GM19035 (cell line): ENCODE data around the gene MIX23.

ENCODE experiments used
- ATAC-seq: cut with Tn5 transposase; IDR thresholded peaks from one replicate; pipeline ENCODE4 v1.9.1; 2021; ENCODE audit not compliant: unreplicated experiment

Gene MIX23

GRCh38 chr3:122382888-122383666 lies at the start of gene MIX23:
Gene MIX23, minus strand, starts transcription at chr3:122383231. Its CDS starts 7 bp downstream, at chr3:122383224.
- peak; percentile 39 for ATAC-seq

GRCh38 chr3:122430371-122430770 lies 47.3 kb upstream of the MIX23 start:
- ATAC-seq: no peak

DNA sequence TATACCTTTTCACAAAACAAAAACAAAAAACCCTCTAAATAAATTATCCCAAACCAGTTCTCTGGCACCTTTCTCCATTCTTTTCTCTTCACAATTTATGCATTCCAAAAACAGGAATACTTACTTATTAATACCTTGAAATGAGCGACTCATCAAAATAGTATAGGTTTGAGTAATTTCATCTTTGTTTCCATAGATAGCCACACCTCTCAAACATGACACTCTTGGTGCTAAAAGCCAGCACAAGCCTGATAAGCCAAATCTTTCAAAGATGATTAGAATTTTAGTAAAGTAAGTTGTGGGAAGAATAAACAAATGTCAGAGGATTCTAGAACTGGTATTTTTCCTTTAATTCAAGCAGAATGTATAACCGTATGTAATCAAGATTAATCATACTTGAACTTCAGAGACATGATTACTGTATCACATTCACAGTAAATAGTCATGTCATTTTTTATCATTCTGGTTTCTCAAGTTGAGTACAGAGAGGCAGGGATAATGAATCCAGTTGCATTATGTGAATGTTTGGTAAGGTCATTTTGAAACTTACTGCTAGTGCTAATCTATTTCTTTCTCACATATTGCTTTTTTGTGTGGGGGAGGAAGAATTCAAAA lies 44.9 kb upstream of the MIX23 start:
- no peak for ATAC-seq

- ATAC-seq: no peak
These were observed 38.8 kb upstream of the MIX23 start for GRCh38 chr3:122421836-122422235.

- ATAC-seq: no peak
These were observed 38.1 kb upstream of the MIX23 start for GRCh38 chr3:122421101-122421500.

DNA sequence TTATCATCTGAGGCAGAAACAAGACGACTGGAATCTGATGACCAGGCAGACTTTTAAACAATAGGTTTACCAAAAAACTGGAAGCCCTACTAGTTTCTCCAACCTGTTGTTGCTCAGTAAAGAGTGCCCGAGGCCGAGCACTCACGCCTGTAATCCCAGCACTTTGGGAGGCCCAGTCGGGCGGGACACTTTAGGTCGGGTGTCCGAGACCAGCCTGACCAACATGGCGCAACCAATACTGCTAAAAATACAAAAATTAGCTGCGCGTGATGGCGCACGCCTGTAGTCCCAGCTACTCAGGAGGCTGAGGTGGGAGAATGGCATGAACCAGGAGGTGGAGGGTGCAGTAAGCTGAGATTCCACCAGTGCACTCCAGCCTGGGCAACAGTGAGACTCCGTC lies 33.9 kb upstream of the MIX23 start:
- ATAC-seq: no peak

DNA sequence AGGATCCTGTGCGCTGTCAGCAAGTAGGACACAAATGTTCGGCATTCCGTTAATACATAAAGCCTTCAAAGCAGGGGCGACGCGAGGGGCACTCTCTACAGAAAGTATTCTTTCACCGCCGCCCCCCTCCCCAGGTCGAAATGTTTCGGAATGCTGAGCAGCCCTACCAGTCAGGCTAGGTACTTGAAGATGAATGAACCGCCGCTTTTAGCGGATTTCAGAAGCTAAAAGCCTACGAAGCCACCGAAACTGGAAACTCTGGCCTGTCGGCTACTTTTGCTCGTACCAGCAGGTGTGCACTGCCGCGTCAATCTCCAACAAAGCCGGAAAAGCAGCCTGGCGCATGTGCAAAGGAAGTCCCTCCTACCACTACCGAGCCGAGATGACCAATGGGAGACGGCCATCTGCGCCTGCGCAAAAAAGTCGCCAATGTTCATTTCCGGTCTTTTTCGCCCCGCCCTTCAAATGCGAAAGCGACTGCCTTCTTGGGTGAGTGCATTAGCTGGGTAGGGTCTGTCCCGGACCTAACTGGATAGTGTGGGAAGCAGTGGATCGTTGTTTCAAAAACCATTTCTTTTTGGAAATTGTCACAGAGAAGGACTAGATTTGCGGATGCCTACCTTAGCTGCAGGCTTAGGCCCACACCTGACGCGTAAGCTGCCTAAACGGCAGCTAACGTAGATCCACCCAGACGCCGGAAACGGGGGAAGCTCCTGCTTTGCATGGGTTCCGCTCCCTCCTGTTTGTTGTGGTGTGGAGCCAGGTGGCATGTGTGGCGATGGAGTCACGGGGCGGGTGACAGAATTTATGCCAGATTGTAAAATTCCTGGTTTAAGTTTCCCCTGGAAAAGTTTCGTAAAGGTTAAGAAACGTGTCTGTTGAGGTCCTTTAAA lies 33.0 kb upstream of the MIX23 start, which contains the start of gene WDR5B:
TSS of gene WDR5B (minus strand) at position 301 of the 893 bp plus-strand sequence. CDS start 534 bp downstream, outside the sequence.
- ATAC-seq: peak; percentile 86

GRCh38 chr3:122415104-122415744 lies 32.2 kb upstream of the MIX23 start:
- ATAC-seq: peak; percentile 47

- ATAC-seq: no peak
These were observed 31.4 kb upstream of the MIX23 start for GRCh38 chr3:122414391-122414790.

DNA sequence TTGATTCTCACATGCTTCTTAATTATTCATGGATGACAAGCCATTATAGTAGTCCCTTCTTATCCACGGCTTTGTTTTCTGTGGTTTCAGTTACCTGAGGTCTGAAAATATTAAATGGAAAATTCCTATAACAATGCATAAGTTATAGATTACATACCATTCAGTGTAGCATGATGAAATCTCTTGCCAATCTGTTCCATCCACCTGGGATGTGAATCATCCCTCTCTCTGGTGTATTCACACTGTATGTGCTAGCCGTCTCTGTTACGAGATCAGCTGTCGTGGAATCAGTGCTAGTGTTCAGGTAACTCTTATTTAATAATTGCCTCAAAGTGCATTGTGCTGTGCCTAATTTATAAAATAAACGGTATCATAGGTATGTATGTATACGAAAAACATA lies 27.6 kb upstream of the MIX23 start:
- ATAC-seq: no peak

- no peak for ATAC-seq
These were observed 27.1 kb upstream of the MIX23 start for GRCh38 chr3:122410111-122410510.

GRCh38 chr3:122409446-122409845 lies 26.4 kb upstream of the MIX23 start:
- no peak for ATAC-seq

- ATAC-seq: no peak
These were observed 24.9 kb upstream of the MIX23 start for GRCh38 chr3:122407946-122408345.

- ATAC-seq: no peak
These were observed 23.2 kb upstream of the MIX23 start for GRCh38 chr3:122406198-122406597.

GRCh38 chr3:122405015-122405414 lies 22.0 kb upstream of the MIX23 start:
- ATAC-seq: no peak

- no peak for ATAC-seq
These were observed 20.5 kb upstream of the MIX23 start for GRCh38 chr3:122403489-122403888.

GRCh38 chr3:122398920-122399319 lies 15.9 kb upstream of the MIX23 start:
- no peak for ATAC-seq

DNA sequence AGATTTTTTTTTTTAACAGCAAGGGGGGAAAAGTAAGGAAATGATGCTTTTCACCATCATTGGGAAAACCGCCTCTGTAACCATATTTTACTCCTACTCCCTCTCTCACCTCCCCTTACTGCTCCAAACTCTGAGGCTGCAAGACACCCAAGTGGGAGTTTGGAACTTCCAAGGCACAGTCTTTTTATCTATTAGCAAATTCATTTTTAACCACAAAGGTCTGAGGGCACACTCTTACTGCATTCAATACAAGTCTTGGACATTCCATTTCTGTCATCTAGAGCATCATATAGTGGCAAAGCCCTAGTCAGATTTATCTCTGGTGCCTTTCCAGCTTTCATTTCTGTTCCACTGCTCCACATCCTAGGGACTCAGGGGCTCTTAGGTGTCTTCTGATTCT lies 14.2 kb upstream of the MIX23 start:
- ATAC-seq: no peak

- no peak for ATAC-seq
These were observed 13.5 kb upstream of the MIX23 start for GRCh38 chr3:122396511-122396910.

GRCh38 chr3:122395582-122395981 lies 12.6 kb upstream of the MIX23 start:
- ATAC-seq: no peak

DNA sequence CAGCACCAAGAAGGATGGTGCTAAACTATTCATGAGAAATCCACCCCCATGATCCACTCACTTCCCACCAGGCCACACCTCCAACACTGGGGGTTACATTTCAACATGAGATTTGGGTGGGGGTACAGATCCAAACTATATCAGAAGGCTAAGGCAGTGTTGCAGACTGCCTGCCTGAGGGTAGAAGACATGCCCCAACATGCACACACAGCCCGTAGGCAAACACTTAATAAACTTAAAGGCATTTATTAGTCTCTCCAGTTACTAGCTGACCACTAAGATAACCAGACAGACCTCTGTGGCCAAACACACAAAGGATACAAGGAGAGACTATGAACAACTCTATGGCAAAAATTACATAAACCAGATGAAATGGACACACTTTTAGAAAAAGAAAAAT lies 11.1 kb upstream of the MIX23 start:
- ATAC-seq: no peak
